ENCODE measurements around the gene NTSR1. TPM values are rescaled to one million over a fixed set of nuclear protein-coding genes. Genes with fewer than 3 reads are reported as not detected.

The NTSR1 gene
- total and polyA plus RNA-seq, 4 donors, result 0.03 to 0.33 (median 0.08) TPM; not detected in 1

DNA sequence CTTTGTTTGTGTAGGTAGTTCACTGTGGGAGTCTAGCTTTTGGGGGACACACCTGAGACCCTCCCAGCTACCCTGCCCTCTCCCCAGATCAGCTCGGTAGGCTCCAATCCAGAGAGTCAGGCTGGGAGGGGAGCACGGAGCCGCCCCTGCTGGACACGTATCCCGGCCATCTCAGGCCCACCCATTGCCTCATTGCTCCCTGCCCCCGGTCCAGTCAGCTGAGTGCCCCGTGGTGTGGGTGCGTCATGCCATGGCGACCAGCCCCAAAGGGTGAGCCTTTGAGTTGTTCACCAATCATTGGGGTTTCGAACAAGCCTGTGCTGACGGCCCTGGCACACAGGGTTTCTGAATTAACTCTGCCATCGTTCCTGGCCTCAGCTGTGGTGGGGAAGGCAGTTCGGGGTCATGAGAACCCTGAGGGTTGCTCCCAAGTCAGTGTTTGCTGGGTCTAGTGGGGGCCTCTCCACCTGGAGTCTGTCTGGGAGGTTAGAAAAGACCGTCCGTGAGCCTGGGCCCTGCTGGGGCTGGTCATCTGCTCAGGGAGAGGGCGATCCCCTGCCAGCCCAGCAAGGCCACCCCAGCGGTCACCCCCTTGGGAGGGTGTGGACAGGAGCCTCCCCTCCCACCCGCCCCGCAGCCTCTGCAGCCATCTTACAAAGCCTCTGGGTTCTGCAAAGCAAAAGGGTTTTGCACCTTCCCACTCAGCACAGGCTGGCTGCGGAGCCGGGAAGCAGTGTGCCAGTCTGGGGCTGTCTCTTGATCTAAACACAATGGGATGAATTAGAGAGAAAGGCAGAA is 34.5 kb downstream of the NTSR1 start:
- H3K27ac ChIP-seq (ENCODE audit: low read depth in 1 of 2, low read length in 2 of 2), result no peak overlapping the region
- no peak for TF ChIP-seq HNF4G (IDR thresholded peaks at IDR 0.05)
- TF ChIP-seq JUND (IDR thresholded peaks at IDR 0.05), result no peak
- TF ChIP-seq GABPA (IDR thresholded peaks at IDR 0.05 in 1 of 2, conservative IDR thresholded peaks at IDR 0.05 in 1 of 2), result no peak
- TF ChIP-seq RXRA (IDR thresholded peaks at IDR 0.05), result no peak
- TF ChIP-seq FOXA1 (IDR thresholded peaks at IDR 0.05), result no peak
- TF ChIP-seq, protein P1, sequence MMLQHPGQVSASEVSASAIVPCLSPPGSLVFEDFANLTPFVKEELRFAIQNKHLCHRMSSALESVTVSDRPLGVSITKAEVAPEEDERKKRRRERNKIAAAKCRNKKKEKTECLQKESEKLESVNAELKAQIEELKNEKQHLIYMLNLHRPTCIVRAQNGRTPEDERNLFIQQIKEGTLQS (IDR thresholded peaks at IDR 0.05), result no peak
- TF ChIP-seq YY1 (IDR thresholded peaks at IDR 0.05), result no peak
- no peak for TF ChIP-seq RAD21 (IDR thresholded peaks at IDR 0.05)
- no peak for TF ChIP-seq EGR1 (IDR thresholded peaks at IDR 0.05; ENCODE audit: low read depth in 2 of 2)
- TF ChIP-seq, protein P2, sequence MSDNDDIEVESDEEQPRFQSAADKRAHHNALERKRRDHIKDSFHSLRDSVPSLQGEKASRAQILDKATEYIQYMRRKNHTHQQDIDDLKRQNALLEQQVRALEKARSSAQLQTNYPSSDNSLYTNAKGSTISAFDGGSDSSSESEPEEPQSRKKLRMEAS (IDR thresholded peaks at IDR 0.05), result no peak
- no peak for TF ChIP-seq FOXA2 (IDR thresholded peaks at IDR 0.05)
- no peak overlapping the region for H3K9ac ChIP-seq (ENCODE audit: low read depth in 1 of 2, low read length in 2 of 2)
- WGBS, result 91% methylated on average over 21 of the region's 21 CpGs
- no peaks in the 10 kb centered on the region for H3K4me1 ChIP-seq (ENCODE audit: control insufficient read depth in 4 of 4, insufficient read depth in 4 of 4, low read length in 3 of 4)
- no peak overlapping the region for H3K4me3 ChIP-seq (ENCODE audit: low read depth in 1 of 3, low read length in 3 of 3)
- H3K27me3 ChIP-seq (ENCODE audit: control insufficient read depth in 4 of 4, insufficient read depth in 4 of 4, low read length in 3 of 4), result no peaks in the 10 kb centered on the region
- DNase-seq (ENCODE audit: low spot score), result no peak
- H3K9me3 ChIP-seq (ENCODE audit: control insufficient read depth in 4 of 4, low read length in 3 of 4), result no peaks in the 10 kb centered on the region
- H3K36me3 ChIP-seq (ENCODE audit: control insufficient read depth in 4 of 4, insufficient read depth in 3 of 4, low read depth in 1 of 4, low read length in 3 of 4), result no peaks in the 10 kb centered on the region

DNA sequence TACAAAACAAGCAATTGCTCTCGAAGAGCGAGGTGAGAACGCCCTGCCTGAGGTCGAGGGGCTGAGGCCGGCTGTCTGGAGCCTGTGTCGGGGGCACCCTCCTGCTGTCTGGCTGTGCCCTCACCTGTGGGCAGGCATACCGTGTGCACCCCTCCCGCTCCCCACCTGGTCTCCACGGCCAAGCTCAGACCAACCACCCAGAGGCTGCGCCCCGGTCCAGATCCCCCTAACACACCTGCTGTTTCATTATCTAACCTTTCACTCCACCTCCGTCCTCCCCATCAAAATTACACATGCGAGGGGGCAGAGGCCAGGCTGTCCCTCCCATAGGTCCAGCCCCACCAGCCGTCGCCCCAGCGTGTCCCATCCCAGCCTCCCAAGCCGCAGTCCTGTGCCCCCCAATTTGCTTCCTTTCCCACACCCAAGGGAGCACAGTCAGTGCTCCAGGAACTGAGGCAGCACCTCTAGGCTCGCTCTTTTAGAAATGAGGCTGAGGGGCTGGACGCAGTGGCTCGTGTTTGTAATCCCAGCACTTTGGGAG is 35.2 kb downstream of the NTSR1 start:
- 92% methylated on average over 20 of the region's 20 CpGs for WGBS
- TF ChIP-seq NR2F2 (IDR thresholded peaks at IDR 0.05), result no peak
- TF ChIP-seq YY1 (IDR thresholded peaks at IDR 0.05), result no peak
- TF ChIP-seq, protein P3, sequence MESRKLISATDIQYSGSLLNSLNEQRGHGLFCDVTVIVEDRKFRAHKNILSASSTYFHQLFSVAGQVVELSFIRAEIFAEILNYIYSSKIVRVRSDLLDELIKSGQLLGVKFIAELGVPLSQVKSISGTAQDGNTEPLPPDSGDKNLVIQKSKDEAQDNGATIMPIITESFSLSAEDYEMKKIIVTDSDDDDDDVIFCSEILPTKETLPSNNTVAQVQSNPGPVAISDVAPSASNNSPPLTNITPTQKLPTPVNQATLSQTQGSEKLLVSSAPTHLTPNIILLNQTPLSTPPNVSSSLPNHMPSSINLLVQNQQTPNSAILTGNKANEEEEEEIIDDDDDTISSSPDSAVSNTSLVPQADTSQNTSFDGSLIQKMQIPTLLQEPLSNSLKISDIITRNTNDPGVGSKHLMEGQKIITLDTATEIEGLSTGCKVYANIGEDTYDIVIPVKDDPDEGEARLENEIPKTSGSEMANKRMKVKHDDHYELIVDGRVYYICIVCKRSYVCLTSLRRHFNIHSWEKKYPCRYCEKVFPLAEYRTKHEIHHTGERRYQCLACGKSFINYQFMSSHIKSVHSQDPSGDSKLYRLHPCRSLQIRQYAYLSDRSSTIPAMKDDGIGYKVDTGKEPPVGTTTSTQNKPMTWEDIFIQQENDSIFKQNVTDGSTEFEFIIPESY (IDR thresholded peaks at IDR 0.05), result no peak
- no peak for TF ChIP-seq FOXA2 (IDR thresholded peaks at IDR 0.05)
- TF ChIP-seq RAD21 (IDR thresholded peaks at IDR 0.05), result no peak
- TF ChIP-seq HNF4G (IDR thresholded peaks at IDR 0.05), result no peak
- no peak for TF ChIP-seq SP1 (IDR thresholded peaks at IDR 0.05)
- no peak for TF ChIP-seq FOXA1 (IDR thresholded peaks at IDR 0.05)
- no peak for TF ChIP-seq JUND (IDR thresholded peaks at IDR 0.05)
- no peak for TF ChIP-seq GABPA (IDR thresholded peaks at IDR 0.05 in 1 of 2, conservative IDR thresholded peaks at IDR 0.05 in 1 of 2)
- TF ChIP-seq, protein P4, sequence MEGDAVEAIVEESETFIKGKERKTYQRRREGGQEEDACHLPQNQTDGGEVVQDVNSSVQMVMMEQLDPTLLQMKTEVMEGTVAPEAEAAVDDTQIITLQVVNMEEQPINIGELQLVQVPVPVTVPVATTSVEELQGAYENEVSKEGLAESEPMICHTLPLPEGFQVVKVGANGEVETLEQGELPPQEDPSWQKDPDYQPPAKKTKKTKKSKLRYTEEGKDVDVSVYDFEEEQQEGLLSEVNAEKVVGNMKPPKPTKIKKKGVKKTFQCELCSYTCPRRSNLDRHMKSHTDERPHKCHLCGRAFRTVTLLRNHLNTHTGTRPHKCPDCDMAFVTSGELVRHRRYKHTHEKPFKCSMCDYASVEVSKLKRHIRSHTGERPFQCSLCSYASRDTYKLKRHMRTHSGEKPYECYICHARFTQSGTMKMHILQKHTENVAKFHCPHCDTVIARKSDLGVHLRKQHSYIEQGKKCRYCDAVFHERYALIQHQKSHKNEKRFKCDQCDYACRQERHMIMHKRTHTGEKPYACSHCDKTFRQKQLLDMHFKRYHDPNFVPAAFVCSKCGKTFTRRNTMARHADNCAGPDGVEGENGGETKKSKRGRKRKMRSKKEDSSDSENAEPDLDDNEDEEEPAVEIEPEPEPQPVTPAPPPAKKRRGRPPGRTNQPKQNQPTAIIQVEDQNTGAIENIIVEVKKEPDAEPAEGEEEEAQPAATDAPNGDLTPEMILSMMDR (IDR thresholded peaks at IDR 0.05; ENCODE audit: low read depth, low read length, missing input control), result no peak
- TF ChIP-seq RXRA (IDR thresholded peaks at IDR 0.05), result no peak
- TF ChIP-seq, protein P2 (IDR thresholded peaks at IDR 0.05), result no peak
- TF ChIP-seq, protein P1 (IDR thresholded peaks at IDR 0.05), result no peak
- no peak for TF ChIP-seq HNF4A (conservative IDR thresholded peaks at IDR 0.05)
- Histone ChIP-seq H3K9me3 (ENCODE audit: control insufficient read depth in 4 of 4, low read length in 3 of 4) (no peaks in the 10 kb centered on the region), H3K9ac (ENCODE audit: low read depth in 1 of 2, low read length in 2 of 2) (no peak overlapping the region), H3K36me3 (ENCODE audit: control insufficient read depth in 4 of 4, insufficient read depth in 3 of 4, low read depth in 1 of 4, low read length in 3 of 4) (no peaks in the 10 kb centered on the region), H3K27ac (ENCODE audit: low read depth in 1 of 2, low read length in 2 of 2) (no peak overlapping the region), H3K4me3 (ENCODE audit: low read depth in 1 of 3, low read length in 3 of 3) (no peak overlapping the region), H3K27me3 (ENCODE audit: control insufficient read depth in 4 of 4, insufficient read depth in 4 of 4, low read length in 3 of 4) (no peaks in the 10 kb centered on the region), H3K4me1 (ENCODE audit: control insufficient read depth in 4 of 4, insufficient read depth in 4 of 4, low read length in 3 of 4) (no peaks in the 10 kb centered on the region)
- no peak for DNase-seq (ENCODE audit: low spot score)
